BLaER1 (cell line): ENCODE results near the gene OR13A1.
"Not testable (repeated sequence)": the region's sequence is repeated elsewhere in the genome, so short reads cannot be mapped to it uniquely, and the experiment has no call there.

ENCODE experiments used
- H3K27ac ChIP-seq: shearing (Covaris generic); formaldehyde crosslinking; 2 replicates; pipeline ENCODE4 v1.8.1; 2022
- H3K27me3 ChIP-seq: shearing (Covaris generic); formaldehyde crosslinking; 2 replicates; pipeline ENCODE4 v1.8.1; 2022
- H3K36me3 ChIP-seq: shearing (Covaris generic); formaldehyde crosslinking; 2 replicates; pipeline ENCODE4 v1.8.1; 2022
- H3K4me1 ChIP-seq: shearing (Covaris generic); formaldehyde crosslinking; 2 replicates; pipeline ENCODE4 v1.8.1; 2022
- H3K4me2 ChIP-seq: shearing (Covaris generic); formaldehyde crosslinking; 2 replicates; pipeline ENCODE4 v1.8.1; 2022
- H3K4me3 ChIP-seq: shearing (Covaris generic); formaldehyde crosslinking; 2 replicates; pipeline ENCODE4 v1.8.1; 2022
- H3K9ac ChIP-seq: shearing (Covaris generic); formaldehyde crosslinking; 2 replicates; pipeline ENCODE4 v1.8.1; 2022
- H3K9me3 ChIP-seq: shearing (Covaris generic); formaldehyde crosslinking; 2 replicates; pipeline ENCODE4 v1.8.1; 2022
- H4K20me1 ChIP-seq: shearing (Covaris generic); formaldehyde crosslinking; 2 replicates; pipeline ENCODE4 v1.8.1; 2022
- Cebpa-rat ChIP-seq: shearing (Covaris generic); IDR thresholded peaks from 2 replicates; pipeline ENCODE4 v1.8.1; 2022

The OR13A1 gene

DNA sequence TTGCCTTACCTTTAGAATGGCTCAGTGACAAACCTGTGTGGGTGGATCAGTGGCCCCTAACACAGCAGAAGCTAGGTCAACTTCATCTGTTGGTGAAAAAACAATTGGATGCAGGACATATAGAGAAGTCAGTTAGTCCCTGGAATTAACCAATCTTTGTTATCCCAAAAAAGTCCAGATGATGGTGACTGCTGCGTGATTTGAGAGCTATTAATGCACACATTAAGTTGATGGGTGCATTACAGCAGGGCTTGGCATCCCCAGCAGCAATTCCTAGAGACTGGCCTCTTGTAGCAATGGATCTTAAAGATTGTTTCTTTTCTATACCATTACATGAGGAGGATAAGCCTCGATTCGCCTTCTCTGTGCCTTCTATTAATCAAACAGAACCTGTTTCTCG, 33.3 kb downstream of the OR13A1 start:
- no peak overlapping the region for H3K4me3 ChIP-seq
- H3K9me3 ChIP-seq, result peaks cover 7% of the 10 kb centered on the region; the same call in 1 of the 2 replicates
- H4K20me1 ChIP-seq, result no peaks in the 10 kb centered on the region
- no peak overlapping the region for H3K27ac ChIP-seq
- no peak overlapping the region for H3K9ac ChIP-seq
- no peak for TF ChIP-seq Cebpa-rat
- no peaks in the 10 kb centered on the region for H3K36me3 ChIP-seq
- H3K4me1 ChIP-seq, result peaks cover 5% of the 10 kb centered on the region; the same call in 1 of the 2 replicates
- H3K4me2 ChIP-seq, result no peak overlapping the region
- H3K27me3 ChIP-seq, result no peaks in the 10 kb centered on the region

DNA sequence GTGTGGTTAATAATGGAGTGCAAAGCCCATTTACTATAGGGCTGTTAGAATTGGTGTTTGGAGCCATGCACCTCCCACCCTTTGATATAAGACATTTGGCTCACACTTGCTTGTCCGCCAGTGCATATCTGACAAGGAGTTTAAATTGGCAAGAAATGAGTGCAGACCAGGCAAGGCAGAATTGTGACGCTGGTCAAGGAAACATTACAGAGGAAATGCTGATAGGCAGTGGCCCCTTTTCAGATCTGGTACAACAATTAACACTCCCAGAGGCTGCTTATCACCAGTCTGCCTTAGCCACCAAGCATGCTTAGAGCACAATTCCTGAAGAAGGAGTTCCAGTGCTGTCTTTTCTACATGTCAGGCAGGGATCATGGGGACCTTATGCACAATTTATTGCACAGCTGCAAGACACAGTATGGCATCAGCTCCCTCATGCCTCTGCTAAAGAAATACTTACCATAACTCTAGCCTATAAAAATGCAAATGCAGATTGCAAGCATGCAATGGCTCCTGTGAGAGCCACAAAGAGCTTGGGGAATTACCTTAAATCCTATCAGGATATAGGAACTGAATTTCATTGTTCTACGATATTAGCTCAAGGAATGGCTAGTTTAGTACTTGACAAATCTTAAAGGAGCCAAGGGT, 35.2 kb downstream of the OR13A1 start:
- H4K20me1 ChIP-seq, result no peaks in the 10 kb centered on the region
- peaks cover 5% of the 10 kb centered on the region; the same call in 1 of the 2 replicates for H3K4me1 ChIP-seq
- TF ChIP-seq Cebpa-rat, result no peak
- H3K27ac ChIP-seq, result no peak overlapping the region
- H3K9ac ChIP-seq, result no peak overlapping the region
- H3K36me3 ChIP-seq, result no peaks in the 10 kb centered on the region
- H3K4me2 ChIP-seq, result 0 out of 2 replicates have a peak overlapping the region, but pooled peaks have one; percentile 8
- H3K9me3 ChIP-seq, result no peaks in the 10 kb centered on the region
- no peaks in the 10 kb centered on the region for H3K27me3 ChIP-seq
- no peak overlapping the region for H3K4me3 ChIP-seq

DNA sequence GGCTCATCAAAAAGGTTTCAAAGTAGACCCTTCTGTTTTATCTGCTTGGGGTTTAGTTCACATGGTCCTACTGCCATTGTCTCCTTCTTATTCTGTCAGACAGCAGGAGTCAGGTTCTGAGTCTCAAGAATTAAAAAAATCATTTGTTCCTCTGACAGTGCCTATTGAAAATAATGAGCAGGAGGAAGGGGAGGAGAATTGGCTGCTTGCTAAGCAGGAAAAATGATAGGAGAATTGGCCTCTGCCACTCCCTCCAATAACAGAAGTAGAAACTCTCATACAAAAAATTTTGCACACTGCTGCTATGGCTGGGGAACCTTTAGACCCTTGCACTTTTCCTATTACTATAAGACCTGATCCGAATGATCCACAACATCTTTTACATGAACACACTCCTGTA, 35.7 kb downstream of the OR13A1 start:
- H3K27me3 ChIP-seq, result no peaks in the 10 kb centered on the region
- no peak overlapping the region for H3K9ac ChIP-seq
- TF ChIP-seq Cebpa-rat, result no peak
- H3K36me3 ChIP-seq, result no peaks in the 10 kb centered on the region
- H4K20me1 ChIP-seq, result no peaks in the 10 kb centered on the region
- H3K27ac ChIP-seq, result no peak overlapping the region
- no peak overlapping the region for H3K4me3 ChIP-seq
- no peaks in the 10 kb centered on the region for H3K9me3 ChIP-seq
- no peak overlapping the region for H3K4me2 ChIP-seq
- H3K4me1 ChIP-seq, result peaks cover 5% of the 10 kb centered on the region; the same call in 1 of the 2 replicates

- Histone ChIP-seq H3K9ac (no peak overlapping the region), H4K20me1 (no peaks in the 10 kb centered on the region), H3K4me1 (peaks cover 5% of the 10 kb centered on the region; the same call in 1 of the 2 replicates), H3K27ac (no peak overlapping the region), H3K36me3 (no peaks in the 10 kb centered on the region), H3K4me3 (no peak overlapping the region), H3K4me2 (no peak overlapping the region), H3K27me3 (no peaks in the 10 kb centered on the region), H3K9me3 (no peaks in the 10 kb centered on the region)
- TF ChIP-seq Cebpa-rat, result no peak
Observed at GRCh38 chr10:45278860-45279498, 36.4 kb downstream of the OR13A1 start.

- not testable (repeated sequence) for H3K27me3 ChIP-seq, H3K9me3 ChIP-seq, H3K4me1 ChIP-seq, H4K20me1 ChIP-seq, H3K36me3 ChIP-seq, H3K9ac ChIP-seq, H3K4me2 ChIP-seq, H3K4me3 ChIP-seq, H3K27ac ChIP-seq
Observed at GRCh38 chr10:45276146-45276545, 39.3 kb downstream of the OR13A1 start.

- H3K4me3 ChIP-seq, result no peak overlapping the region
- H3K4me2 ChIP-seq, result no peak overlapping the region
- 0 out of 2 replicates have a peak, but pooled peaks cover 4% of the 10 kb centered on the region for H3K9me3 ChIP-seq
- no peaks in the 10 kb centered on the region for H3K27me3 ChIP-seq
- H3K9ac ChIP-seq, result no peak overlapping the region
- H4K20me1 ChIP-seq, result no peaks in the 10 kb centered on the region
- no peaks in the 10 kb centered on the region for H3K4me1 ChIP-seq
- no peak overlapping the region for H3K27ac ChIP-seq
- no peak for TF ChIP-seq Cebpa-rat
- no peaks in the 10 kb centered on the region for H3K36me3 ChIP-seq
Observed at GRCh38 chr10:45274364-45274763, 41.0 kb downstream of the OR13A1 start.

DNA sequence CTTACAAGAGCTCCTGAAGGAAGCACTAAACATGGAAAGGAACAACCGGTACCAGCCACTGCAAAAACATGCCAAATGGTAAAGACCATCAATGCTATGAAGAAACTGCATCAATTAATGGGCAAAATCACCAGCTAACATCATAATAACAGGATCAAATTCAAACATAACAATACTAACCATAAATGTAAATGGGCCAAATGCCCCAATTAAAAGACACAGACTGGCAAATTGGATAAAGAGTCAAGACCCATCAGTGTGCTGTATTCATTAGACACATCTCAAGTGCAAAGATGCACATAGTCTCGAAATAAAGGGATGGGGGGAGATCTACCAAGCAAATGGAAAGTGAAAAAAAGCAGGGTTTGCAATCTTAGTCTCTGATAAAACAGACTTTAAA, 47.6 kb downstream of the OR13A1 start:
- H3K4me2 ChIP-seq, H3K9me3 ChIP-seq, H3K4me1 ChIP-seq, H3K27me3 ChIP-seq, H3K36me3 ChIP-seq, H3K27ac ChIP-seq, H4K20me1 ChIP-seq, H3K9ac ChIP-seq, H3K4me3 ChIP-seq: not testable (repeated sequence)

- H3K4me3 ChIP-seq, result no peak overlapping the region
- H3K9me3 ChIP-seq, result 0 out of 2 replicates have a peak, but pooled peaks cover 4% of the 10 kb centered on the region
- no peaks in the 10 kb centered on the region for H4K20me1 ChIP-seq
- TF ChIP-seq Cebpa-rat, result no peak
- no peaks in the 10 kb centered on the region for H3K36me3 ChIP-seq
- H3K27me3 ChIP-seq, result no peaks in the 10 kb centered on the region
- H3K27ac ChIP-seq, result no peak overlapping the region
- H3K4me2 ChIP-seq, result no peak overlapping the region
- no peak overlapping the region for H3K9ac ChIP-seq
- H3K4me1 ChIP-seq, result no peaks in the 10 kb centered on the region
Observed at GRCh38 chr10:45265996-45266395, 49.4 kb downstream of the OR13A1 start.

- TF ChIP-seq Cebpa-rat, result no peak
- no peaks in the 10 kb centered on the region for H3K4me1 ChIP-seq
- H3K36me3 ChIP-seq, result no peaks in the 10 kb centered on the region
- no peak overlapping the region for H3K27ac ChIP-seq
- H3K9ac ChIP-seq, result no peak overlapping the region
- H4K20me1 ChIP-seq, result no peaks in the 10 kb centered on the region
- H3K4me2 ChIP-seq, result no peak overlapping the region
- no peaks in the 10 kb centered on the region for H3K27me3 ChIP-seq
- no peaks in the 10 kb centered on the region for H3K9me3 ChIP-seq
- no peak overlapping the region for H3K4me3 ChIP-seq
Observed at GRCh38 chr10:45261946-45262345, 53.5 kb downstream of the OR13A1 start.

GRCh38 chr10:45261243-45261775, 54.1 kb downstream of the OR13A1 start:
- no peak overlapping the region for H3K4me3 ChIP-seq
- H3K27me3 ChIP-seq, result no peaks in the 10 kb centered on the region
- no peaks in the 10 kb centered on the region for H3K9me3 ChIP-seq
- no peaks in the 10 kb centered on the region for H3K4me1 ChIP-seq
- H3K36me3 ChIP-seq, result no peaks in the 10 kb centered on the region
- no peak overlapping the region for H3K9ac ChIP-seq
- H3K27ac ChIP-seq, result no peak overlapping the region
- H3K4me2 ChIP-seq, result no peak overlapping the region
- no peaks in the 10 kb centered on the region for H4K20me1 ChIP-seq
- no peak for TF ChIP-seq Cebpa-rat

- not testable (repeated sequence) for H3K4me2 ChIP-seq, H3K9ac ChIP-seq, H4K20me1 ChIP-seq, H3K4me1 ChIP-seq, H3K9me3 ChIP-seq, H3K27me3 ChIP-seq, H3K27ac ChIP-seq, H3K36me3 ChIP-seq, H3K4me3 ChIP-seq
Observed at GRCh38 chr10:45260635-45261034, 54.8 kb downstream of the OR13A1 start.

DNA sequence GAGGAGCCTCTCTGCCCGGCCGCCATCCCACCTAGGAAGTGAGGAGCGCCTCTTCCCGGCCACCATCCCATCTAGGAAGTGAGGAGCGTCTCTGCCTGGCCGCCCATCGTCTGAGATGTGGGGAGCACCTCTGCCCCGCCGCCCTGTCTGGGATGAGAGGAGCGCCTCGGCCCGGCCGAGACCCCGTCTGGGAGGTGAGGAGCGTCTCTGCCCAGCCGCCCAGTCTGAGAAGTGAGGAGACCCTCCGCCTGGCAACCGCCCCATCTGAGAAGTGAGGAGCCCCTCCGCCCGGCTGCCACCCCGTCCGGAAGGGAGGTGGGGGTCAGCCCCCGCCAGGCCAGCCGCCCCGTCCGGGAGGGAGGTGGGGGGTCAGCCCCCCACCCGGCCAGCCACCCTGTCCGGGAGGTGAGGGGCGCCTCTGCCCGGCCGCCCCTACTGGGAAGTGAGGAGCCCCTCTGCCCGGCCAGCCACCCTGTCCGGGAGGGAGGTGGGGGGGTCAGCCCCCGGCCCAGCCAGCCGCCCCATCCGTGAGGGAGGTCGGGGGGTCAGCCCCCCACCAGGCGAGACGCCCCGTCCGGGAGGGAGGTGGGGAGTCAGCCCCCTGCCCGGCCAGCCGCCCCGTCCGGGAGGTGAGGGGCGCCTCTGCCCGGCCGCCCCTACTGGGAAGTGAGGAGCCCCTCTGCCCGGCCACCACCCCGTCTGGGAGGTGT, 55.5 kb downstream of the OR13A1 start:
- not testable (repeated sequence) for H3K4me3 ChIP-seq, H3K4me2 ChIP-seq, H3K36me3 ChIP-seq, H3K4me1 ChIP-seq, H3K9ac ChIP-seq, H3K27me3 ChIP-seq, H3K9me3 ChIP-seq, H3K27ac ChIP-seq, H4K20me1 ChIP-seq
